GM20000 (cell line): Measurements from ENCODE around the gene NRN1L.
"Not testable (repeated sequence)": the region's sequence is repeated elsewhere in the genome, so short reads cannot be mapped to it uniquely, and the experiment has no call there.

Experiments used
- DNase-seq: peaks from one replicate; pipeline ENCODE4 v3.0.0; 2012; ENCODE audit warnings: low spot score
- CTCF ChIP-seq: IDR thresholded peaks from 2 replicates; pipeline ENCODE4 v1.5.1; 2012; ENCODE audit warnings: mild to moderate bottlenecking, control low read depth; ENCODE audit errors: extremely low read depth, missing control alignments

The NRN1L gene

GRCh38 chr16:67862623-67863583 is 21.8 kb upstream of the NRN1L start:
- DNase-seq: no peak

DNA sequence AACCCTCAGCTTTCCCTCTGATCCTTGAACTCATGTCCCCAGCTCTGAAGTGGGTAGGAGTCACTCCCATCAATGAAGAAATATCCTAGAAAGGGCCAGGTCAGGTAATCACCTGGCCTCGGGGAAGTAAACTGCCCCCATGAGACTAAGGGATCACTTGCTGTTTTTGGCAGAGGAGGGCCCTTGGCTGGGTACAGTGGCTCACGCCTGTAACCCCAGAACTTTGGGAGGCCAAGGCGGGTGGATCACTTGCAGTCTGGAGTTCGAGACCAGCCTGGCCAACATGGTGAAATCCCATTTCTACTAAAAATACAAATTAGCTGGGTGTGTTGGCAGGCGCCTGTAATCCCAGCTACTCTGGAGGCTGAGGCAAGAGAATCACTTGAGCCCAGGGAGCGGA is 20.6 kb upstream of the NRN1L start:
- not testable (repeated sequence) for DNase-seq

More at GRCh38 chr16:67862623-67863583, 21.8 kb upstream of the NRN1L start:
- TF ChIP-seq CTCF: no peak

GRCh38 chr16:67864594-67864993 is 20.1 kb upstream of the NRN1L start:
- no peak for DNase-seq
- TF ChIP-seq CTCF: no peak

- TF ChIP-seq CTCF: peak; percentile 50
- no peak for DNase-seq
These were observed 19.4 kb upstream of the NRN1L start for GRCh38 chr16:67865318-67865717.

DNA sequence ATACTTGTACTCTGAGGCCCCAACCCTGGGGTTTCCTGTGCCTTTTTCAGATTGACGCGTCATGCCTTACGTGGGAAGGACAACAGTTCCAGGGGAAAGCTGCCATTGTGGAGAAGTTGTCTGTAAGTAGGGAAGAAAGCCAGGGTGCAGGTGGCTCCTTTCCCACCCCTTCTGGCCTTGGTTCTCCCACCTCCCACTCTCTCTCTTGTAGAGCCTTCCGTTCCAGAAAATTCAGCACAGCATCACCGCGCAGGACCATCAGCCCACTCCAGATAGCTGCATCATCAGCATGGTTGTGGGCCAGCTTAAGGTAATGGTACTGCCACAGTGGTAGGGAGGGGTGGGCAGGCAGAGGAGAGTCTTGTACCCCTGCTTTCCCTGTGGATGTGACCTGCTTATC is 16.4 kb upstream of the NRN1L start:
- no peak for TF ChIP-seq CTCF
- DNase-seq: no peak

- no peak for DNase-seq
- TF ChIP-seq CTCF: no peak
These were observed 15.0 kb upstream of the NRN1L start for GRCh38 chr16:67869653-67870052.

GRCh38 chr16:67871256-67871655 is 13.4 kb upstream of the NRN1L start:
- TF ChIP-seq CTCF: no peak
- no peak for DNase-seq
